GM12892 (cell line): ENCODE results near the gene CAP2.

Experiments used
- POLR2A ChIP-seq: IDR thresholded peaks from 2 replicates; pipeline ENCODE4 v1.6.1; 2011; ENCODE audit warnings: low read depth, low read length, control low read depth
- POLR2AphosphoS5 ChIP-seq: IDR thresholded peaks from 2 replicates; pipeline ENCODE4 v1.6.1; 2011; ENCODE audit warnings: low read depth, low read length, control low read depth
- TAF1 ChIP-seq: IDR thresholded peaks from 2 replicates; pipeline ENCODE4 v1.6.1; 2011; ENCODE audit warnings: low read depth, mild to moderate bottlenecking, control low read depth, low read length, borderline replicate concordance

DNA sequence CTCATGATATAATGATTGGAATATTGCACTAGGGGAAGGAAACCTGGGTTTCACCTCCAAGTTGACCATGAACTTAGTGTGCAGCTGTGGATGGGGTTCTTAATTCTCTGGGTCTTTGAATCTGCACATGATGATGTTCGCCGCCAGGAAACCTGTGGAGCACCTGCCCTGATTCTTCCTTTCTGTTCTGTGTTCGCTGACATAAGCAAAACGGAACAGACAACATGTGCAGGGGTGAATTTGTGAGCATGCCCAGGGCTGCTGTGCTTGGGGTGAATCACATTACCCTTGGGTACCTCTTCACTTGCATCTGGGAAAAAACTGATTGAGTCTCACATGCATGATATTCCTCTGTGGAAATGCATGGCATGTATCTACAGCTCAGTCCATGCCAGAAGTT, 48.8 kb downstream of the CAP2 start:
- TF ChIP-seq TAF1 (no peak), POLR2AphosphoS5 (no peak), POLR2A (no peak)
